Measurements from ENCODE around the gene ARHGAP26.

- TF ChIP-seq CTCF (IDR thresholded peaks at IDR 0.05 in 8 of 11, conservative IDR thresholded peaks at IDR 0.05 in 3 of 11) (no peak), POLR2AphosphoS5 (IDR thresholded peaks at IDR 0.05) (no peak)
These were observed 308.8 kb downstream of the ARHGAP26 start for GRCh38 chr5:143078971-143079370.
